GM12878 (cell line): ENCODE measurements around the gene CPNE4.

Experiments
- ATF3 ChIP-seq: IDR thresholded peaks from 2 replicates; pipeline ENCODE4 v1.6.1; 2011; ENCODE audit warnings: low read depth, mild to moderate bottlenecking, low read length, moderate library complexity, borderline replicate concordance; ENCODE audit errors: extremely low read depth
- CTCF ChIP-seq, 3 experiments: IDR thresholded peaks in 2 of 3; conservative IDR thresholded peaks in 1 of 3; 2 replicates each; pipeline ENCODE4 v1.5.1; 2011; ENCODE audit warnings: low read depth in 3 of 3, low read length in 3 of 3, mild to moderate bottlenecking in 3 of 3, control low read depth in 2 of 3, moderate library complexity in 2 of 3, inconsistent platforms in 1 of 3, mixed read lengths in 1 of 3; ENCODE audit not compliant: control insufficient read depth in 2 of 3, insufficient read depth in 1 of 3; ENCODE audit errors: extremely low read depth in 1 of 3
- EZH2 ChIP-seq: IDR thresholded peaks from 2 replicates; pipeline ENCODE4 v1.6.1; 2012; ENCODE audit warnings: low read depth, mild to moderate bottlenecking, control low read depth, inconsistent platforms, low read length, borderline replicate concordance; ENCODE audit not compliant: control insufficient read depth
- NR2C2 ChIP-seq: IDR thresholded peaks from 2 replicates; pipeline ENCODE4 v1.6.1; 2011; ENCODE audit warnings: borderline replicate concordance, low read depth; ENCODE audit not compliant: control insufficient read depth, insufficient read length
- POLR2A ChIP-seq: IDR thresholded peaks from 2 replicates; pipeline ENCODE4 v1.6.1; 2011; ENCODE audit warnings: low read depth, mild to moderate bottlenecking, low read length
- POLR2AphosphoS5 ChIP-seq: IDR thresholded peaks from 2 replicates; pipeline ENCODE4 v1.6.1; 2011; ENCODE audit warnings: mild to moderate bottlenecking, low read length, inconsistent platforms
- RAD21 ChIP-seq: IDR thresholded peaks from 2 replicates; pipeline ENCODE4 v1.6.1; 2011; ENCODE audit warnings: mild to moderate bottlenecking, low read depth, low read length, moderate library complexity; ENCODE audit not compliant: insufficient read depth
- YY1 ChIP-seq: IDR thresholded peaks from 2 replicates; pipeline ENCODE4 v1.6.1; 2011; ENCODE audit warnings: low read depth, mild to moderate bottlenecking, low read length
- ZBTB33 ChIP-seq: fragments of 450-650 bp; IDR thresholded peaks from 2 replicates; pipeline ENCODE4 v1.6.1; 2017; ENCODE audit warnings: mild to moderate bottlenecking
- ZZZ3 ChIP-seq: IDR thresholded peaks from 2 replicates; pipeline ENCODE4 v1.6.1; 2011; ENCODE audit warnings: low read depth; ENCODE audit not compliant: control insufficient read depth, insufficient read length

- no peak for TF ChIP-seq POLR2AphosphoS5
- no peak for TF ChIP-seq CTCF (IDR thresholded peaks at IDR 0.05 in 2 of 3, conservative IDR thresholded peaks at IDR 0.05 in 1 of 3; ENCODE audit: control insufficient read depth in 2 of 3, extremely low read depth in 1 of 3, insufficient read depth in 1 of 3, low read depth in 3 of 3, low read length in 3 of 3)
- TF ChIP-seq ATF3 = no peak
- no peak for TF ChIP-seq POLR2A
- no peak for TF ChIP-seq EZH2
- TF ChIP-seq YY1 = no peak
- TF ChIP-seq NR2C2 = no peak
- no peak for TF ChIP-seq ZZZ3
- no peak for TF ChIP-seq ZBTB33
- TF ChIP-seq RAD21 = no peak
Measured at GRCh38 chr3:131739211-131739610, 295.6 kb downstream of the CPNE4 start.
